ENCODE results near the gene TOM1.

TOM1 gene

DNA sequence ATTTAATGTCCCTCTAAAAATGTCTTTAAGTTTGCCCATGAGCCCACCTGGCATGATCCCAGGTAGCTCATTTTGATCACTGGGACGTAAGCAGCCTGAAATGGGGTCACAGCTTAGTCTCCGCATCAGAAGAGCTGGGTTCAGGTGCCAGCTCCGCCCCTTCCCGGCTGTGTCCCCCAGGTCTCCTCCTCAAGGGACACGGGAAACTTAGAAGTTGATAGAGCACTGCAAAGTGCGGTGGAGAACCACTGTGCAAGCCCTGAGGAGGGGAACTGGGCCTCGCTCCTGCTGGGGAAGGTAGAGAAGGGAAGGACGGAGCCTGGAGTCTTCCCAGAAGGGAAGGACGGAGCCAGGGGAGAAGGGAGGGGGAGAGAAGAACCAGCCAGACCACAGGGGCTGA lies 7.7 kb downstream of the TOM1 start:
- DNase-seq (ENCODE audit: low read depth in 3 of 3) = no peak

DNA sequence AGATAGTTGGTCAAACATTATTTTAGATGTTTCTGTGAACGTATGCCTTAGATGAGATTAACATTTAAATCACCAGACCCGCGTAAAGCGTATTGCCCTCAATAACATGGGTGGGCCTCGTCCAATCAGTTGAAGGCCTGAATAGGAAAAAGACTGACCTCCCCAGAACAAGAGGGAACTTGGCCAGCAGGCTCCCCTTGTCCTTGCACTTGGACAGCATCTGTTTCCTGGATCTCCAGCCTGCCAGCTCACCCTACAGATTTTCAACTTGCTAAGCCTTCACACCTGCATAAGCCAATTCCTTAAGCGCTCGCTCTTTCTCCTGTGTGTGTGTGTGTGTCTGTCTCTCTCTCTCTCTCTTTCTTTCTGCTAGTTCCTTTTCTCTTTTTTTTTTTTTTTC lies 8.2 kb downstream of the TOM1 start:
- DNase-seq (ENCODE audit: low read depth in 3 of 3) = no peak

DNA sequence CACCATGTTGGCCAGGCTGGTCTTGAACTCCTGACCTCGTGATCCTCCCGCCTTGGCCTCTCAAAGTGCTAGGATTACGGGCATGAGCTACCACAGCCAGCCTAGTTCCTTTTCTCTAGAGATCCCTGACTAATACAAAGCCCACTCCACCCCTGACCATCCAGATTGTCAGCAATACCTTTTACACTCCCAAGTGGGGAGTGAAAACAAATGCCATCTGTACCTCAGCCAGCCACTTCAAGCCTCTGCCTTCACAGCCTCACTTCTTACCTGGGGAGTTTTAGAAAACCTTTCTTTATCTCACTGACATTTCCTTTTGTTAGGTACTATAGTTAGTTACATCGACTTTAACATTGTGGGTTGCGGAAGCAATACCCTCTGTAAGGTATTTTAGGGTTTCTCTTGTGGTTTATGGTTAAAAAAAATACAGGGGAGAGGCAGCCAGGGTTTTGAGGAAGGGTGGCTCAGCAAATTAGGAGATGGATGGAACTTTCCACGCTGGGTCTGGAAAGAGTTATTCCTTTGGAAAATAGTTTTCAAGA lies 8.9 kb downstream of the TOM1 start:
- DNase-seq (ENCODE audit: low read depth in 3 of 3) = no peak

DNA sequence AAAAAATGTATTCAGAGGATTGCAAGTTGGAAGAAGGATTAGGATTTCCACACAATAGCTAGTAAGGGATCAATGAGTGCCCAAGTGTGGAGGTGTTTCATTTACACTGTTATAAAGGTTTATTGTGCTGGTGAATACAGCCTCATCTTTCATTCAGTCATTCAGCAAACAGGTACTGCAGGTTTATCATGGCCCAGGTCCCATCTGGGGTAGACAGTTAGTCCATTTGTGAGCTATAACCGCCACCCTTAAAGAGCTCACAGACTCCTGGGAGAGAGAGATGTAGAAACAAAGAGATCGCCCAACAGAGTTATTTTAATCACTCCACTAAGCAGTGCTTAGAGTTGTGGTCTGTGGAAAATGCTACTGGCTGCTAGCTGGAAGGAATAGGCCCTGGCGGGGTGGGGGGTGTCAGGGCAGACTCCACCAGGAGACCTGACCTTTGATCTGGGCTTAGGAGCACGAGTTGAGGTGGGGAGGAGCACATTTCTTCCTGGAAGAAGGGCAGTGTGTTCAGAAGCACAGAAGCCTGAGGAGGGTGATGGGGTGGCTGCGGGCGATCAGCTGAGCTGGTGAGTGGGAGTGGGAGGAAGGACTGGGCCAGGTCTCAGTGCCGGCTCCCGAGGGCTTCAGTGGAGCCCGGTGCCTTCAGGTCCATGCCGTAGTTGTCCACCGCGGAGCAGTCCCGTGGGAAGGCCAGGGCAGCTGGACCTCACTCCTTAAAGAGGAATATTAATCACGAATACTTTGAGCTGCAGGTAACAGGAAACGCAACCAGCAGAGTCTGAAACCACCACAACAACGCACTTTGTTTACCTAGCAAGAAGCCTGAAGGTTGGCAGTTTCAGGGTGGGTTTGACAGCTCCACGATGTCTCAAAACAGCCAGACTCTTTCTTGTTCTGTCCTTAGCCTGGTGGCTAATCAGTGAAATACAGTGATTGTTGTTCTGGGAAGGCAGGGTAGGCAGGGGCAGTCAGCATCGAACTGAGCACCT lies 11.2 kb downstream of the TOM1 start:
- DNase-seq (ENCODE audit: low read depth in 3 of 3) = no peak

DNA sequence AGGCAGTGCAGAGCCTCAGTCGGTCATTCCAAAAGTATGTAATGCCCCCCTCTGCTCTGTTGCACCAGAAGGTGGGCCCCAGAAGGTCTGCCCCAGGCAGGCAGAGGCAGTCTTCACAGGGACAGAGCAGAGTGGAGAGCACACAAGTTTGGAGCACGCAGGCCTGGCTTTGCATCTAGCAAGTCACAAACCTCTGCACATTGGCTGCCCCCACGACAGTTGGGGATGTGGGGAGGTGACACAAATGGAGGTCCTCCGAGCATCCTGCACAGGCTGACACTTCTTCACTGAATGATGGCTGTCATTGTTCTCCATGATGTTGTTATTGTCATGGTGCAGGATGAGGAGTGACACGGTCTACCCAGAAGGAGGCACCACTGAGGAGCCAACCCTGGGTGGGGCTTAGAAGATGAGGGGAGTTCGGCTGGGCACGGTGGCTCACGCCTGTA lies 11.9 kb downstream of the TOM1 start:
- DNase-seq (ENCODE audit: low read depth in 3 of 3) = no peak

DNA sequence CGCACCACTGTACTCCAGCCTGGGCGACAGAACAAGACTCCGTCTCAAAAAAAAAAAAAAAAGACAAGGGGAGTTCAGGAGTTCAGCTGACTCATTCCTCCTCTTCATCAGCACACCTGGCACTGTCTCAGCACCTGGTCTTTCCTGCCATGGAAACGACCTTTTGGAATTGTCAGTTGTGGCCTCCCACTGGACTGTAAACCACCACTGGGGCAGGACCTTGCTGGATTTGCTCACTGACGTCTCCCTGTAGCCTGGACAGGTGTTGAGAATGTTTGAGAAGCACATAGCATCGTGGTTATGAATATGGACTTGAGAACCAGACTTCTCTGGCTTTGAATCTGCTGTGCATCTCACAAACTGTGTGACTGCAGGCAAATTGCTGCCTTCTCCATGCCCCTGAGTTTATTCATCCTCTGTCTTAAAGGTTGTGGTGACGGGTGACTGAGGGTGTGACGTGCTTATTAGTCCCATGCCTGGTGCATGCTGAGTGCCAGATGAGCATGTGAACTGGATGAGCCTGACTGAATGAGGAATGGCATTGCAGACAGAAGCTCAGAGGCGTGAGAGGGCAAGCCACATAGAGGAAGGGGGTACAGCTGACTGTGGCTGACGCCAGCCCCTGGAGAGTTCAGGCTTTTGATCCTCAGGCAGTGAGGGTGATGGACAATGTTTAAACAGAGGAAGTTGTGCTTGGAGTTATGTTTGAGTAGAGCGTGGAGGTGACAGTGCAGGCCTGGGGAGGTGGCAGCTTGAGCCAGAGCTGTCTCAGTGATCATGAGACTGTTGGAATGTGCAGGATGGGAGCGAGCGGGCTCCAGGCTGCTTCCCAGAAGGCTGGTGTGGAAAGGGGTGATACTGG lies 12.7 kb downstream of the TOM1 start:
- DNase-seq (ENCODE audit: low read depth in 3 of 3) = no peak

DNA sequence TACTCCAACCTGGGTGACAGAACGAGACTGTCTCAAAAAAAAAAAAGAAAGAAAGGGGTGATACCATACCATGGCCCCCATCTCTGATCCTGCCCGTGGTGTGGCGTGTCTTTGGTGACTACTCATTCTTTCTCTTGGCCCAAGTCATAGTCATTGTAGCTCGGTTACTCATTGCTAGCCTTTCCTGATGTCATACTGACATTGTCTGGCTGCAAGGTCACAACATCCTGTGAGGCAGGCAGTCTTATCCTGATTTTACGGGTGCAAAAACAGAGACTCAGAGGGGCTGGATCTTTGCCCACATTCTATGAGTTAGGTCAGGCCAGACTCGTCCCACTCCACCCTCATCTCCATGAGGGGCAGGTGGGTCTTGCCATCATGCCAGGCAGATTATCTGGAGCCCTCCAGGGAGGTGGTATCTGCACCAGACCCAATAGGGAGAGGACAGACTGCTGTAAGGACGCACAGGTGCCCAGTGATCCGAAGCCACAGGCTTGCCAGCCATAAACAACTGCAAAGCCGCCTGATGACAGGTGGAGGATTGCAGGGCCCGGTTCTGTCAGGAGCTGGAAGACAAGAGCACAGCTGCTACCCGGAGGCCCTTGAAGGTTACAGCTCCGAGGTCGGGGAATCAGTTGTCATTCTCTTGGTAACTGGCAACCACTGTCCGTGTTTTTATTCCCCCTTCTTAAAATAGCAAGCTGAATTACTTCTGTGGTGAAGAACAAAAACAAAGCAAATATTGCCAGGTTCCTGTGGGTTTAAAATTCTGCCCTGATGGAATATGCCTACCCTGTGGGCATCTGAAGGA lies 13.8 kb downstream of the TOM1 start:
- DNase-seq (ENCODE audit: low read depth in 3 of 3) = no peak

DNA sequence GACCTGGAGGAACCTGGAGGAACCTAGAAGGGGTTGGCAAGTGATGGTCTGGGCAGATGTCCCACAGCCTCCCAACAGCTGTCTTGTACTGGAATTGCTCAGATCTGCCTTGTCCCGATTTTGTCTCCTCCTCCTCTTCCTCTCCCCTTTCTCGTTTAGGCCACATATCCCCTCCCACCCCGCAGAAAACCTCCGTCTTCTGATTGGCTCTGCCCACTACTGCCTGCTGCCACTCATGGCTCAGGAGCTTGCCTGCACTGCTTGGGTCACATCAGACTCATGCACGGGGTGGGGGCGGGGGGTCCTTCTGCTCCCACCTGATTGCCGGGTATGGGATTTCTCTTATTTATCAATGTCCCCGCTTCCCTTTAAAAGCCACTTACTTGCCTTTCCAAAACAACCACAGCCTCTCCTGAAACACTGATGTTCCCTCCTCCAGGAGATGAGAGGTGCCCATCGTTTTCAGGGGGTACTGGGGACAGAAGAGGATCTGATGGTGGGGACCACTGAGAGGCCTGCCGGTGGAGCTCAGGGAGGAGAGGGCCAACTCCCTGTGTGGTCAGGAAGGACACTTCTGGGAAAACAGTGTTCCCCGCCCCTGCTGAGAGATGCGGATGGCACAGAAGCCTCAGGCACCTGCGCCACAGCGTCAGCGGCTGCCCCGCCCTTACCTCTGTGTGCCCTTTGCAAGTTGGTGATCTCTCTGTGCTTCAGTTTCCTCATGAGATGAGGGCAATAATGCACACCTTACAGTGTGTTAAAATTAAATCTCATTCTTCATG lies 14.7 kb downstream of the TOM1 start:
- DNase-seq (ENCODE audit: low read depth in 3 of 3) = no peak

DNA sequence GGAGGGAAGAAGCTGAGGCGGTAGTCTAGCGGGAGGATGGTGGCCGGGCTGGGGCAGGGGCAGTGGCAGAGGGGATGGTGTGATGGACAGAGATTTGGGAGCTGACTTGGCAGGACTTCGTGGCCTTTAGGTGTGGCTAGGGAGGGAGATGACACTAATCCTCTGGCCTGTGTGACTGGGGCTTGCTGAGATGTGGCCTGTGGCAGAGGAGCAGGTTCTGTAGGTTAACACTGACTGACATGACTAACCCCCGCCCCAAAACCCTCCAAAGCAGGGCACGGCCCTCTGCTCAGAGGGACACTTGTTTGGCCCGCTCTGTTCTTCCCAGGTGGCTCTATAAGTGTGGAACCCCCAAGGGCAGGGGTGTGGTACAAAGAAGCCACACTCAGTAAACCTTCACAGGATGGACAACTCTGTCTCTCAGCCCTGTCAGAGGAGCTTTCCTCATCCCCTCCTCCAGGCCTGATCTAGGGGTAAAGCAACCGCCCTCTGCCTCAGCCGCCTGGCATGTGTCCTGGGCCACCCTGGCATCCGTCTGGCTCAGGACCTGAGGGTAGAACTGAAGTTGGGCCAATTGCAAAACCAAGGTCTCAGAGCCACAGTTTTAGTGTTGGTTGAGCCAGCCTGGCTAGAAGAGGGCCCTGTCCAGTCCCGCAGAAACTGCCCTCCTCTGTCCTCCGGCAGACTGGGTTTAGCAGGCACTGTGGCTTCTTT lies 15.6 kb downstream of the TOM1 start:
- no peak for DNase-seq (ENCODE audit: low read depth in 3 of 3)

DNA sequence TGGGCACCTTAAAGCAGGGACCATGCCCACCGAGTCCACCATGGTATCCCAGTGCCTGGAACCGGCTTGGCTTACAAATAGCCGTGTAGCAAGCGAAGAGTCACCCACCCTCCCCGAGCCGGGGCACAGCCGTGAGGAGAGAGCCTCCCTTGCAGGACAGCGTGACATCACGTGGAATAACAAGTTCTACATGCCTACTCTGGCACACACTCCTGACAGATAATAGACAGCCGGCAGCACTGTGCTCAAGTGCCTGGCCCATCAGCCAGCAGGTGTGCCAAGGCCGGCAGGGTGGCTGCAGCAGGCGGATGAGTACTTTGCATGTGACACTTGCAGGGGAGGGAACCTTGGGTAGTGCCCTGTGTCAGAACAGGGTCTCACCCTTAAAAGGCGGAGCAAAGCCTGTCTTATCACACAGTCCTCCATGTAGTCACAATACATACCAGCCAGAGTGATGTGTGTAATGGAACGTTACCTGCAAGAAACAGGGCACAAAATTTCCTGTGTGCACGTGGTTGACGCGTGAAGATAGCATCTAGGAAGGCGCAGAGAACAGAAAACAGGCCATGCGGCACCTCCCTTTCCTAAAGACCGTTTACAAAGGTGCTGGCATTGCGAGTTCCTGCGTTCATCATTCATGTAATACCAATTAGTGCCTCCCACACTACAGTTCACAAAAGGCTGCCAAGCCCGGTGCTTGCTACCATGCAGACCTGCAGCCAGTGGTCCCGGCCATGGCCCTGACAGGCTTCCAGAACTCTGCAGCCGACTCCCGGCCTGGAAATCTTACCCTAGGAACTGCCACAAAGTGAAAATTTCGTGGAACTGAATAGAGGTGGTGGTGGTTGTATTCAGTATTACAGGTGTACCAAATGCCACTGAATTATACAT lies 16.4 kb downstream of the TOM1 start:
- DNase-seq (ENCODE audit: low read depth in 3 of 3) = no peak

DNA sequence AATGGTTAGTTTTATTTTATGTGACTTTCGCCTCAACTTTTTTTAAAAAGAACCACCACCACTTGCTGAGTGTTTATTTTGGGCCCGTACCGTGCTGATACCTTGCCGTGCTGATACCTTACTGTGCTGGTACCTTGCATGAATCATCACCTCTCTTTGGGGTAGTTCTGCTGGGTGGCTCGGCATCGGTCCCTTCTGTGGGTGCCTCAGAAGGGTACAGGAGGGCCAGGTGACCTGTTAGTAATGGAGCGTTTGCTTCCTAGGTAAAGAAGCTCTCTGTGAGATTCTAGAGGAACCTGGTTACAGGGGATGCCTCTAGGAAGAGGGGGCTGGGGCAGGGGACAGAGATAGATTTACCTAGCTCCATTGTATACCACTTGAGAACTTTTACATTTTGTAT lies 17.1 kb downstream of the TOM1 start:
- DNase-seq (ENCODE audit: low read depth in 3 of 3) = no peak

DNA sequence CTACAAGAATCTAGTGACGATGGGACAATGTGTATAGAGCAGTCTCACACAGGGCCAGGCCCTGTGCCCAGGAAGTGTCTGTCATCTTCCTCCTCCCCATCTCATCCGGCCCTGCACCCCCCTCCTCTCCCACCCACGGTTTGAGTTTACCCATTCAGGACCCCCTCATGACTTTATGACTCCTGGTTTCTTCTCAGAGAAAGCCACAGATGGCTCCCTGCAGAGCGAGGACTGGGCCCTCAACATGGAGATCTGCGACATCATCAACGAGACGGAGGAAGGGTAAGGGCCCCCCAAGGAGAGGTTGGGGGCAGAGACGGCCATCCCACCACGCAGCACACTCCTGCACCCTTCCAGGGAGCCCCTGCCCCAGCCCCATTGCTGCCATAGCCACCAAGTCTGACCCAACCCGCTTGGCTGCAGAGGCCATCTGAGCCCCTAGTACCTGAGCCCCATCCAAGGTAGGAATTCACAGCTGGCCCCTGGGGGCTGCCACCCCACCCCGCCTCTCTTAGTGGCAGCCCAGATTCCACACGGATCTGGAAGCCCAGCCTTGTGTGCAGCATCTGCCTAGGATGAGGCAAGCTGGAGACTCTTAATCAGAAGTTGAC lies 18.1 kb downstream of the TOM1 start:
- DNase-seq (ENCODE audit: low read depth in 3 of 3) = no peak

DNA sequence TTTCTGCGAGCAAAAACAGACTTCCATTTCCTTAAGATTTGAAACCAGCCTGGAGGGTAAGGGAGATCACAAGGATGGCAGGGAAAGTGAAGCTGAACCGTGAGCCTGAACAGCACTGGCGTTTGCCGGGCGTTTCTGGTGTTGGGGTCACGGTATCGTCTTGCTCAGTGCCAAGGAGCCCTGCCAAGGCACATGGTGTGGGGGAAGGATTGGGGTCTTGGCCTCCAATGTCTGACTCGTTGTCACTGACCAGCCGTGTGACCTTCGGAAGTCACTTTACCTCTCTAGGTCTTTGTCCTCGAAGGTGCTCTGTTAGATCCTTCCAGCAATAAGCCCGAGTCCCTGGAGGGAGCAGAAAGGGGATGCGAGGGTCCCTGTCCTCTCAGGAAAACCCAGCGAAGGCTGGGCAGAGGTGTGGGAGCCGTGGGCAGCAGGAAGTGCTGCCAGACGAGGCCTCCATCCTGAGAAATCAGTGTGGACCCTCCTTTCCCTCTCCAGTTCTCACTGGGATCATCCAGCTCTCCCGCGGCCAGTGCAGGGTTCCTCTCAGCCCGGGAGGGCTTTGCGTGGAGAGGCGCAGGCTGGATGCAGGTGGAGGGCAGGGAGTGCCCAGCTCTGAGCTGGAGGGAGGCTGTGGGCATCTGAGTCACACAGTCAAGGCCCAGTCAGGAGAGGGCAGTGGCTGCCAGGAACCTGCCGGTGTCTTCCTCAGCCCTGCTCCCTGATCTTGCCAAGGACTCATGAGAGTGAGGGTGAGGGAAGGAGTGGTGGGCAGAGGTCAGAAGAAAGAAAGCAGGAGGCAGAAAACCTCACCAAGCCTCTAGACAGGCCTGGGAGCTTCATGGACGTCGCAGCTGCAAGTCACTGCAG lies 18.9 kb downstream of the TOM1 start:
- no peak for DNase-seq (ENCODE audit: low read depth in 3 of 3)

DNA sequence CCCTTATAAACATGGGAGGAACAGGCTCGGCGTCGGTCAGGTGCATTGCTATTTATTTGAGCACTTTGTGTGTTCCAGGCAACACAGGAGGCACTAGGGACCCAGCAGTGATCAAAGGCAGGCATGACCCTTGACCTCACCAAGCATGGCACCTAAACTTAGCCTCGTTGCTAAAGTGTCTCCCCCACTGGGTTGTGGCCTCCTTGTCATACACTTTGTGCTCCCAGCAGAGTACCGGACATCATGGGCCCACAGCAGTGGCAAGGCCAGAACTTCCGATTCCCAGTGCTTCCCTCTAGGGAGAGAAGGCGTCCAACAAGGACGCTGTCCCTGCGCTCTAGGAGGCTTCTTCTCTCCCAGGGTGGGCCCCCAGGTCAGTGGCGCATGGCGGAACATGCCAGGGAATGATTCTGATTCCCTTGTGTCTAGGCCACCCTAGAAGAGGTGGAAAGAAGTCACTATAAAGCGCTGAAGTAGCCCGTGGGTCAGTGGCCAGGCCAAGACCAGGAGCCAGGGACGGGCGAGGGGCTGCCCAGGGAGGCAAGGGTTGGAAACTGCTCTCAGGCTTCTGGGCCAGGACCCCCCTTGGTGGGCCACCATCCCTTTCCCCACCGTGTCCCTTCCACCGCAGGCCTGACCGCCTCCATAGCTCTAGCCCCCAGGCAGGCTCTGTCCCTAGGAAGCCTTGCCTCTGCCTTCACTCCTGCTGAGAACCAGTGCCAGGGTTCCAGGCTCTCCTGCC lies 19.7 kb downstream of the TOM1 start:
- DNase-seq (ENCODE audit: low read depth in 3 of 3) = no peak

DNA sequence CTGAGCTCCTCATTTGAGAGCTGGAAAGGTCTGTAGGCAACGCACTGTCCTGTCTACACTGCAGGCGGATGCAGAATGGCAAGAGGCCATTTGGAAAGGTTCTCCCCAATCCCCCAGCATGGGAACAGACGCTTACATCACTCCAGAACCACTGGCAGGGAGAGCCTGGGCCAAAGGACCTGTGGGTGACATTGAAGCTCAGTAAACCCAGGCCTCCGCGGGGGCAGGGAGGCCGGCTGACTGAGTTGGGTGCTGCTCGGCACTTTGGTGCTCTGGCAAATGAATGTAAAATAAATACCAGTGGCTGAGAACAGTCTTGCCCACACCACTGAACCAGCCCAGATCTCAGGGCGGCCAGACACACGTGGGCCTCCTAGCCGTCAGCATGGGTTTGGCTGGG lies 22.4 kb downstream of the TOM1 start:
- no peak for DNase-seq (ENCODE audit: low read depth in 3 of 3)

DNA sequence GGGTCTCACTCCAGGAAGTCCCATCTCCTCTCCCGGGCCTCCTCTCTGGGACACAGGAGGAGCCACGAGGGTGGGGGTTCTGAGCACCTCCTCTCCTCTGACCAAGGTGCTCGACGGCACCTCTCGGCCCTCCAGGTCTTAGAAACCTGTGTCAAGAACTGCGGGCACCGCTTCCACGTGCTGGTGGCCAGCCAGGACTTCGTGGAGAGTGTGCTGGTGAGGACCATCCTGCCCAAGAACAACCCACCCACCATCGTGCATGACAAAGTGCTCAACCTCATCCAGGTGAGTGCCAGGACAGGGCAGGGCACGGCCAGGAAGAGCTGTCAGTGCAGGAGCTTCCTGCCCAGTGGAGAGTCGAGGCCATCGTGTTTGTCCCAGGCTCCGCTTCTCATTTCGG lies 23.2 kb downstream of the TOM1 start:
- no peak for DNase-seq (ENCODE audit: low read depth in 3 of 3)

DNA sequence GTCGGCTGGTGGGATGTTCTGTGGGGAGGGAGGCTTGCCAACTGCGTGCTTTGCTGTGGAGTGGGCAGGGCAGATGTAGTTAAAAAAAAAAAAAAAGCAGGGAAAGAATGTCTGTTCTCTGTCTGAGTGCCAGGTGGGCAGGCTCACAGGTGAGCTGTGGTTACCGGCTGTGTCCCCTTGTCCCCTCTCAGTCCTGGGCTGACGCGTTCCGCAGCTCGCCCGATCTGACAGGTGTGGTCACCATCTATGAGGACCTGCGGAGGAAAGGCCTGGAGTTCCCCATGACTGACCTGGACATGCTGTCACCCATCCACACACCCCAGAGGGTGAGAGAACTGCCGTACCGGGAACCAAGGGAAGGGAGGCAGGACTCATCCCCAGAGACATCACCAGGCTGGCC lies 23.6 kb downstream of the TOM1 start:
- no peak for DNase-seq (ENCODE audit: low read depth in 3 of 3)

Measured in stimulated activated CD4-positive, alpha-beta T cell treated with anti-CD3 and anti-CD28 coated beads, TNF-alpha, amount 100 ng/mL, for 24 hours (primary cell).